HepG2 (cell line): Measurements from ENCODE around the gene EPB41L2. TPM values are rescaled to one million over a fixed set of nuclear protein-coding genes. Genes with fewer than 3 reads are reported as not detected.
A peak's percentile ranks its signal among the peaks of the same experiment; 100 is the strongest.

Experiments
- ATAC-seq: fragments of 200-7000 bp; cut with Tn5 transposase; 3 replicates; pipeline ENCODE4 v1.9.1; 2020; ENCODE audit warnings: mild to moderate bottlenecking, moderate library complexity
- BruUV-seq: library from RNA; stranded (reverse); fragments of 400-500 nt; replicated peaks from 2 replicates; lab custom pipeline; 2021; lab: Mats Ljungman, UMichigan
- CTCF ChIA-PET: fragments of 300-600 bp; formaldehyde crosslinking; extraction: SDS; loops from one replicate; lab custom pipeline; 2021; ENCODE audit warnings: low total read pairs, inconsistent platforms, low intra/inter-chr PET ratio; lab: Yijun Ruan, JAX
- POLR2A ChIA-PET: fragments of 350-600 bp; sonication (Branson Sonifier 250); formaldehyde crosslinking; loops from one replicate; lab custom pipeline; 2020; ENCODE audit warnings: antibody characterized with exemption, inconsistent platforms; lab: Yijun Ruan, JAX
- DNase-seq: peaks from one replicate; pipeline ENCODE4 v3.0.0-alpha.2; 2015; ENCODE audit warnings: low spot score
- FAIRE-seq: peaks from 3 replicates; lab custom pipeline; 2011; peaks lifted over from hg19 to GRCh38; lab: Jason Lieb, UNC
- H2AFZ ChIP-seq: one replicate; pipeline ENCODE4 v1.6.1; 2011; ENCODE audit warnings: low read length, inconsistent platforms
- H3K27ac ChIP-seq: fragments of 300-600 bp; 3 replicates; pipeline ENCODE4 v1.8.0; 2011; ENCODE audit warnings: mixed run types, mild to moderate bottlenecking, mixed read lengths, low read length, inconsistent platforms; ENCODE audit not compliant: insufficient read depth; ENCODE audit errors: extremely low read length
- H3K27me3 ChIP-seq, 2 experiments: fragments of 200-600 bp in 1 of 2; 2 replicates in 1 of 2; 3 replicates in 1 of 2; pipeline versions ENCODE4 v1.6.0 to v1.8.0; 2011; ENCODE audit warnings: low read length in 2 of 2, mild to moderate bottlenecking in 2 of 2, moderate library complexity in 2 of 2, inconsistent platforms in 1 of 2; ENCODE audit not compliant: insufficient read depth in 2 of 2, control insufficient read depth in 1 of 2
- H3K36me3 ChIP-seq, 2 experiments: fragments of 200-600 bp in 1 of 2; replicated peaks in 1 of 2; 2 replicates in 1 of 2; 3 replicates in 1 of 2; pipeline versions ENCODE4 v1.5.1 to v1.8.0; 2011; ENCODE audit warnings: low read length in 2 of 2, inconsistent platforms in 1 of 2; ENCODE audit not compliant: insufficient read depth in 2 of 2, control insufficient read depth in 1 of 2
- H3K4me1 ChIP-seq: 2 replicates; pipeline ENCODE4 v1.5.1; 2012; ENCODE audit warnings: low read length, inconsistent platforms; ENCODE audit not compliant: insufficient read depth
- H3K4me2 ChIP-seq: 2 replicates; pipeline ENCODE4 v1.6.0; 2011; ENCODE audit warnings: low read depth, low read length, inconsistent platforms
- H3K4me3 ChIP-seq, 3 experiments: fragments of 200-600 bp in 1 of 3; sonication (generic), shearing (Covaris generic) in 1 of 3; replicated peaks in 1 of 3; 2 replicates each; pipeline ENCODE4 v1.5.1; 2011 to 2016; ENCODE audit warnings: low read length in 3 of 3, inconsistent platforms in 2 of 3, low read depth in 2 of 3, mild to moderate bottlenecking in 2 of 3, control low read depth in 1 of 3, mixed read lengths in 1 of 3; ENCODE audit not compliant: insufficient read depth in 1 of 3
- H3K79me2 ChIP-seq: one replicate; pipeline ENCODE4 v1.6.1; 2011; ENCODE audit warnings: low read length, inconsistent platforms; ENCODE audit not compliant: insufficient read depth
- H3K9ac ChIP-seq: 2 replicates; pipeline ENCODE4 v1.6.0; 2011; ENCODE audit warnings: mild to moderate bottlenecking, low read depth, low read length, inconsistent platforms; ENCODE audit not compliant: insufficient read depth
- H3K9me3 ChIP-seq: 2 replicates; pipeline ENCODE4 v1.5.1; 2012; ENCODE audit warnings: mild to moderate bottlenecking, low read length
- H4K20me1 ChIP-seq: 2 replicates; pipeline ENCODE4 v1.6.0; 2011; ENCODE audit warnings: inconsistent platforms, mild to moderate bottlenecking, low read length, moderate library complexity; ENCODE audit not compliant: insufficient read depth
- CBX5 ChIP-seq: sonication (generic); formaldehyde crosslinking; IDR thresholded peaks from 2 replicates; pipeline ENCODE4 v1.4.0; 2020; ENCODE audit warnings: missing genetic modification reagents, borderline replicate concordance
- ELF4 ChIP-seq: sonication (generic); formaldehyde crosslinking; IDR thresholded peaks from 2 replicates; pipeline ENCODE4 v1.5.0; 2020; ENCODE audit warnings: missing genetic modification reagents, mild to moderate bottlenecking, moderate library complexity, borderline replicate concordance
- FOXO4 ChIP-seq: sonication (generic); formaldehyde crosslinking; conservative IDR thresholded peaks from 2 replicates; pipeline ENCODE4 v1.8.1; 2023; ENCODE audit warnings: missing genetic modification reagents
- KLF12 ChIP-seq: sonication (generic); formaldehyde crosslinking; IDR thresholded peaks from 2 replicates; pipeline ENCODE4 v1.4.0; 2020; ENCODE audit warnings: missing genetic modification reagents, borderline replicate concordance
- MAFF ChIP-seq: IDR thresholded peaks from 2 replicates; pipeline ENCODE4 v1.6.1; 2011; ENCODE audit warnings: low read depth, low read length, improper control_type of control experiment
- MAFK ChIP-seq, 2 experiments: IDR thresholded peaks in 1 of 2; conservative IDR thresholded peaks in 1 of 2; 2 replicates each; pipeline ENCODE4 v1.6.1; 2011; ENCODE audit warnings: improper control_type of control experiment in 2 of 2, low read length in 2 of 2
- MEIS1 ChIP-seq: sonication (generic); formaldehyde crosslinking; IDR thresholded peaks from 2 replicates; pipeline ENCODE4 v1.9.0; 2021; ENCODE audit warnings: mild to moderate bottlenecking, missing genetic modification reagents, moderate library complexity, borderline replicate concordance
- MIER2 ChIP-seq: IDR thresholded peaks from 2 replicates; pipeline ENCODE4 v1.6.1; 2016; ENCODE audit warnings: missing biosample characterization, missing genetic modification reagents
- PAF1 ChIP-seq: IDR thresholded peaks from 2 replicates; pipeline ENCODE4 v1.6.1; 2016; ENCODE audit warnings: missing genetic modification reagents, missing compliant biosample characterization
- RBM22 ChIP-seq: fragments of 200-400 bp; formaldehyde crosslinking; optimal IDR thresholded peaks from 2 replicates; pipeline ENCODE3; 2017; ENCODE audit warnings: mild to moderate bottlenecking, low read length, moderate library complexity
- REPIN1 ChIP-seq: sonication (generic); formaldehyde crosslinking; IDR thresholded peaks from 2 replicates; pipeline ENCODE4 v1.8.0; 2022; ENCODE audit warnings: missing genetic modification reagents, low read depth, mild to moderate bottlenecking, borderline replicate concordance
- ZNF224 ChIP-seq: sonication (generic); formaldehyde crosslinking; IDR thresholded peaks from 2 replicates; pipeline ENCODE4 v1.5.0; 2020; ENCODE audit warnings: mild to moderate bottlenecking, missing genetic modification reagents
- WGBS: methylation state at CpG from one replicate; pipeline ENCODE4 v1.1.6; 2017; ENCODE audit warnings: low lambda C conversion rate; 5-methylcytosine and 5-hydroxymethylcytosine counted together
- in situ Hi-C: cut with HindIII; loops from 2 replicates; pipeline ENCODE4 v1.10.0; 2017; ENCODE audit warnings: low pct_unique_long_range_greater_than_20kb; ENCODE audit not compliant: extremely low pct_ligation_motif_present
- intact Hi-C: fragments of 100-400 bp; cut with micrococcal nuclease; formaldehyde crosslinking; loops from one replicate; pipeline ENCODE4 v1.10.0; 2022; ENCODE audit not compliant: unreplicated experiment
- polyA plus RNA-seq, 8 experiments: library from polyadenylated mRNA; depleted of rRNA in 3 of 8; stranded (reverse) in 7 of 8; unstranded in 1 of 8; fragments of >200 nt; fragmentation: Illumina TruSeq in 4 of 8; extraction: Trizol in 4 of 8; gene quantifications; 2 replicates each; pipeline versions ENCODE4 v1.2.1 to v1.2.3, GENCODE V29; 2011 to 2016; ENCODE audit warnings: low read depth in 4 of 8, missing spikeins in 1 of 8, mixed read lengths in 1 of 8; ENCODE audit not compliant: insufficient read depth in 1 of 8
- total RNA-seq, 5 experiments: library from RNA; depleted of rRNA; stranded (reverse); fragments of >200 nt; fragmentation: Illumina TruSeq; extraction: Trizol; gene quantifications; 2 replicates each; pipeline ENCODE4 v1.2.3, GENCODE V29; 2016; ENCODE audit warnings: low read depth in 1 of 5
- TF ChIP-seq, protein P1 (sequence below): sonication (generic); formaldehyde crosslinking; IDR thresholded peaks from 2 replicates; pipeline ENCODE4 v1.4.0; 2020; ENCODE audit warnings: low read depth, mild to moderate bottlenecking, missing genetic modification reagents
- TF ChIP-seq, protein P2 (sequence below): sonication (generic); formaldehyde crosslinking; IDR thresholded peaks from 2 replicates; pipeline ENCODE4 v1.8.1; 2023; ENCODE audit warnings: mild to moderate bottlenecking, inconsistent platforms, moderate library complexity, missing genetic modification reagents, borderline replicate concordance
- TF ChIP-seq, protein P3 (sequence below): sonication (generic); formaldehyde crosslinking; IDR thresholded peaks from 2 replicates; pipeline ENCODE4 v1.4.0; 2020; ENCODE audit warnings: mild to moderate bottlenecking, missing genetic modification reagents

Gene EPB41L2
- total and polyA plus RNA-seq, 2 of the 13 experiments (the other 11 are each of a cell fraction or from before 2014, with no cell fraction given), result 41.7 to 56.4 TPM

DNA sequence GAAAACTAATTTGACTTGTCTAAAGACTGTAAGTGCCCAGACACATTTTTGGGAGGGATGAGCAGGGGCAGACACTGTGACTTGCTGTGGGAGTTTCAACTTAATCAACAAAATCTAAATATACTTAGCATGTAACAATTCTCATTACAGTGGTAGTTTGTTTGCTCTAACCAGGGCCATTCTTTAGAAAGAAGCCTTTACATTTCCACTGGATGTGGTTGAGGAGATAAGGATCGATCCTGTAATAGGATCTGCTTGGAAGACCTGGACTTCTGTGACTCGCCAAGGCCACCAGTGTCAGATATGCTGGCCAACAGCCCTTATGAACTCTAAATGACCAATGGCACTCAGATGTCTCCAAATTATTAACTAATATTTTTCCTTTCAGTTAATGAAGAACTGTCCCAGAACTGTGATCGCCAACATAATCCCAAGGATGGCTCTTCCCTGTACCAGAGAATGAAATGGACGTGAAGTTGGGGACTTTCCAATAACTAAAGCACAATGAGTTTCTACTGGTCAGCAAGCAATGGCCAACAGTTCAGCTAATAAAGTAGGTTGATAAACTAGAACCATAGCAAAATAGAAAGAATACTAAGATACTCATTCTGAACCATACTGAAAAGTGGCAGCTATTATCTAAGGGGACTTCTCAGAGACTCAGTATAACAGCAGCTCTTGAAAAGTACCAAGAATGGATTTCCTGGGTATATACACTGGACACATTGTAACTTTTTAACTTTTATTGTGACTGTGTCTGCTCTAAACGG is 228.4 kb downstream of the EPB41L2 start (continued):
- 0 out of 2 replicates have a peak, but pooled peaks have one; percentile 20 for TF ChIP-seq MEIS1
- TF ChIP-seq, protein P1, sequence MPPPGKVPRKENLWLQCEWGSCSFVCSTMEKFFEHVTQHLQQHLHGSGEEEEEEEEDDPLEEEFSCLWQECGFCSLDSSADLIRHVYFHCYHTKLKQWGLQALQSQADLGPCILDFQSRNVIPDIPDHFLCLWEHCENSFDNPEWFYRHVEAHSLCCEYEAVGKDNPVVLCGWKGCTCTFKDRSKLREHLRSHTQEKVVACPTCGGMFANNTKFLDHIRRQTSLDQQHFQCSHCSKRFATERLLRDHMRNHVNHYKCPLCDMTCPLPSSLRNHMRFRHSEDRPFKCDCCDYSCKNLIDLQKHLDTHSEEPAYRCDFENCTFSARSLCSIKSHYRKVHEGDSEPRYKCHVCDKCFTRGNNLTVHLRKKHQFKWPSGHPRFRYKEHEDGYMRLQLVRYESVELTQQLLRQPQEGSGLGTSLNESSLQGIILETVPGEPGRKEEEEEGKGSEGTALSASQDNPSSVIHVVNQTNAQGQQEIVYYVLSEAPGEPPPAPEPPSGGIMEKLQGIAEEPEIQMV (CRISPR knock-in tag), result peak; percentile 76; the same call in 1 of the 2 replicates
- TF ChIP-seq CBX5 (CRISPR knock-in tag), result no peak
- TF ChIP-seq, all 625 proteins: peak for 107

GRCh38 chr6:130833569-130833968 is 229.5 kb downstream of the EPB41L2 start:
- DNase-seq (no peak), FAIRE-seq (no peak), ATAC-seq (peak; percentile 5; the same call in 1 of the 3 replicates)
- no peaks in the 10 kb centered on the region for H4K20me1 ChIP-seq
- ChIA-PET POLR2A (interaction anchor here (1.8 kb wide), 2 partner anchors 12 to 18 kb away, joined by 4 to 8 read pairs; no protein-coding TSS in a partner anchor), CTCF (no interaction called here)
- H3K4me3 ChIP-seq, result no peak overlapping the region
- in situ Hi-C loops, result no loop called here
- peak overlapping the region; percentile 50 for H3K27ac ChIP-seq
- peaks cover 79% of the 10 kb centered on the region for H3K4me1 ChIP-seq
- H2AFZ ChIP-seq, result no peak overlapping the region
- 20% methylated on average over 1 of the region's 1 CpG for WGBS
- intact Hi-C loops, result no loop called here
- no TSS peak for BruUV-seq
- no peaks in the 10 kb centered on the region for H3K27me3 ChIP-seq
- H3K9me3 ChIP-seq, result no peaks in the 10 kb centered on the region
- peak overlapping the region; percentile 34 for H3K4me2 ChIP-seq
- H3K9ac ChIP-seq, result no peak overlapping the region
- peaks cover 21 to 60% of the 10 kb centered on the region in 2 experiments for H3K36me3 ChIP-seq
- peaks cover 53% of the 10 kb centered on the region for H3K79me2 ChIP-seq
- peak; percentile 26; the same call in 1 of the 2 replicates for TF ChIP-seq REPIN1 (CRISPR knock-in tag)
- no peak for TF ChIP-seq ZNF224 (CRISPR knock-in tag)
- TF ChIP-seq, protein P2, sequence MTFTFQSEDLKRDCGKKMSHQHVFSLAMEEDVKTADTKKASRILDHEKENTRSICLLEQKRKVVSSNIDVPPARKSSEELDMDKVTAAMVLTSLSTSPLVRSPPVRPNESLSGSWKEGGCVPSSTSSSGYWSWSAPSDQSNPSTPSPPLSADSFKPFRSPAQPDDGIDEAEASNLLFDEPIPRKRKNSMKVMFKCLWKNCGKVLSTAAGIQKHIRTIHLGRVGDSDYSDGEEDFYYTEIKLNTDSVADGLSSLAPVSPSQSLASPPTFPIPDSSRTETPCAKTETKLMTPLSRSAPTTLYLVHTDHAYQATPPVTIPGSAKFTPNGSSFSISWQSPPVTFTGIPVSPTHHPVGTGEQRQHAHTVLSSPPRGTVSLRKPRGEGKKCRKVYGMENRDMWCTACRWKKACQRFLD, result no peak
- no peak for TF ChIP-seq KLF12 (CRISPR knock-in tag)
- TF ChIP-seq PAF1, result 0 out of 2 replicates have a peak, but pooled peaks have one; percentile 76
- peak; percentile 48 for TF ChIP-seq RBM22
- 0 out of 4 replicates have a peak, but pooled peaks of 1 of the 2 experiments have one; percentile 5 for TF ChIP-seq MAFK (conservative IDR thresholded peaks at IDR 0.05 in 1 of 2, IDR thresholded peaks at IDR 0.05 in 1 of 2; ENCODE audit: low read length in 2 of 2)
- TF ChIP-seq FOXO4 (CRISPR knock-in tag), result 0 out of 2 replicates have a peak, but pooled peaks have one; percentile 77
- no peak for TF ChIP-seq MIER2
- TF ChIP-seq, protein P3, sequence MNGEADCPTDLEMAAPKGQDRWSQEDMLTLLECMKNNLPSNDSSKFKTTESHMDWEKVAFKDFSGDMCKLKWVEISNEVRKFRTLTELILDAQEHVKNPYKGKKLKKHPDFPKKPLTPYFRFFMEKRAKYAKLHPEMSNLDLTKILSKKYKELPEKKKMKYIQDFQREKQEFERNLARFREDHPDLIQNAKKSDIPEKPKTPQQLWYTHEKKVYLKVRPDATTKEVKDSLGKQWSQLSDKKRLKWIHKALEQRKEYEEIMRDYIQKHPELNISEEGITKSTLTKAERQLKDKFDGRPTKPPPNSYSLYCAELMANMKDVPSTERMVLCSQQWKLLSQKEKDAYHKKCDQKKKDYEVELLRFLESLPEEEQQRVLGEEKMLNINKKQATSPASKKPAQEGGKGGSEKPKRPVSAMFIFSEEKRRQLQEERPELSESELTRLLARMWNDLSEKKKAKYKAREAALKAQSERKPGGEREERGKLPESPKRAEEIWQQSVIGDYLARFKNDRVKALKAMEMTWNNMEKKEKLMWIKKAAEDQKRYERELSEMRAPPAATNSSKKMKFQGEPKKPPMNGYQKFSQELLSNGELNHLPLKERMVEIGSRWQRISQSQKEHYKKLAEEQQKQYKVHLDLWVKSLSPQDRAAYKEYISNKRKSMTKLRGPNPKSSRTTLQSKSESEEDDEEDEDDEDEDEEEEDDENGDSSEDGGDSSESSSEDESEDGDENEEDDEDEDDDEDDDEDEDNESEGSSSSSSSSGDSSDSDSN (CRISPR knock-in tag), result no peak
- 0 out of 2 replicates have a peak, but pooled peaks have one; percentile 1 for TF ChIP-seq MAFF
- no peak for TF ChIP-seq ELF4 (CRISPR knock-in tag)
